IPS-18a (cell line): Measurements from ENCODE around the gene LHX5.

ENCODE experiments used
- H3K27ac ChIP-seq: one replicate; pipeline ENCODE4 v1.5.1; 2013; ENCODE audit warnings: low read length
- H3K27me3 ChIP-seq: one replicate; pipeline ENCODE4 v1.6.1; 2013; ENCODE audit warnings: mild to moderate bottlenecking, low read length; ENCODE audit not compliant: control insufficient read depth, insufficient read depth
- H3K36me3 ChIP-seq: one replicate; pipeline ENCODE4 v1.6.1; 2013; ENCODE audit warnings: low read depth, low read length; ENCODE audit not compliant: control insufficient read depth
- H3K4me1 ChIP-seq: one replicate; pipeline ENCODE4 v1.6.1; 2013; ENCODE audit warnings: low read depth, low read length; ENCODE audit not compliant: control insufficient read depth
- H3K4me3 ChIP-seq: one replicate; pipeline ENCODE4 v1.5.1; 2013; ENCODE audit warnings: low read length
- H3K9ac ChIP-seq: one replicate; pipeline ENCODE4 v1.6.1; 2013; ENCODE audit warnings: mild to moderate bottlenecking, low read length, moderate library complexity
- H3K9me3 ChIP-seq: one replicate; pipeline ENCODE4 v1.6.1; 2013; ENCODE audit warnings: low read depth, low read length; ENCODE audit not compliant: control insufficient read depth

LHX5 gene

GRCh38 chr12:113435367-113435766, 36.3 kb downstream of the LHX5 start:
- H3K9me3 ChIP-seq = no peaks in the 10 kb centered on the region
- no peaks in the 10 kb centered on the region for H3K36me3 ChIP-seq
- no peak overlapping the region for H3K4me3 ChIP-seq
- H3K27me3 ChIP-seq = no peaks in the 10 kb centered on the region
- H3K9ac ChIP-seq = no peak overlapping the region
- no peaks in the 10 kb centered on the region for H3K4me1 ChIP-seq
- no peak overlapping the region for H3K27ac ChIP-seq

- H3K27ac ChIP-seq = no peak overlapping the region
- H3K4me1 ChIP-seq = no peaks in the 10 kb centered on the region
- no peak overlapping the region for H3K9ac ChIP-seq
- H3K36me3 ChIP-seq = no peaks in the 10 kb centered on the region
- no peak overlapping the region for H3K4me3 ChIP-seq
- H3K27me3 ChIP-seq = no peaks in the 10 kb centered on the region
- H3K9me3 ChIP-seq = no peaks in the 10 kb centered on the region
Measured at GRCh38 chr12:113432986-113433385, 38.7 kb downstream of the LHX5 start.

GRCh38 chr12:113428482-113428881, 43.2 kb downstream of the LHX5 start:
- Histone ChIP-seq H3K27me3 (no peaks in the 10 kb centered on the region), H3K9me3 (no peaks in the 10 kb centered on the region), H3K4me3 (no peak overlapping the region), H3K36me3 (no peaks in the 10 kb centered on the region), H3K9ac (no peak overlapping the region), H3K4me1 (peaks cover 7% of the 10 kb centered on the region), H3K27ac (no peak overlapping the region)

GRCh38 chr12:113427882-113428281, 43.8 kb downstream of the LHX5 start:
- no peaks in the 10 kb centered on the region for H3K9me3 ChIP-seq
- no peaks in the 10 kb centered on the region for H3K36me3 ChIP-seq
- no peaks in the 10 kb centered on the region for H3K27me3 ChIP-seq
- no peak overlapping the region for H3K9ac ChIP-seq
- H3K4me3 ChIP-seq = no peak overlapping the region
- no peak overlapping the region for H3K27ac ChIP-seq
- peaks cover 7% of the 10 kb centered on the region for H3K4me1 ChIP-seq

GRCh38 chr12:113425960-113426453, 45.7 kb downstream of the LHX5 start:
- H3K4me3 ChIP-seq = peak overlapping the region; percentile 35
- H3K9me3 ChIP-seq = no peaks in the 10 kb centered on the region
- no peaks in the 10 kb centered on the region for H3K27me3 ChIP-seq
- H3K9ac ChIP-seq = peak overlapping the region; percentile 30
- peaks cover 7% of the 10 kb centered on the region for H3K4me1 ChIP-seq
- no peaks in the 10 kb centered on the region for H3K36me3 ChIP-seq
- H3K27ac ChIP-seq = no peak overlapping the region

GRCh38 chr12:113424915-113425823, 46.5 kb downstream of the LHX5 start:
- Histone ChIP-seq H3K27me3 (no peaks in the 10 kb centered on the region), H3K4me1 (peaks cover 7% of the 10 kb centered on the region), H3K9me3 (no peaks in the 10 kb centered on the region), H3K27ac (peak overlapping the region; percentile 49), H3K4me3 (peak overlapping the region; percentile 35), H3K36me3 (no peaks in the 10 kb centered on the region), H3K9ac (peak overlapping the region; percentile 30)

GRCh38 chr12:113424456-113424855, 47.2 kb downstream of the LHX5 start:
- Histone ChIP-seq H3K4me3 (no peak overlapping the region), H3K36me3 (no peaks in the 10 kb centered on the region), H3K27me3 (no peaks in the 10 kb centered on the region), H3K4me1 (peaks cover 7% of the 10 kb centered on the region), H3K27ac (no peak overlapping the region), H3K9ac (no peak overlapping the region), H3K9me3 (no peaks in the 10 kb centered on the region)

- Histone ChIP-seq H3K9me3 (no peaks in the 10 kb centered on the region), H3K36me3 (no peaks in the 10 kb centered on the region), H3K4me1 (peaks cover 7% of the 10 kb centered on the region), H3K27ac (no peak overlapping the region), H3K27me3 (no peaks in the 10 kb centered on the region), H3K9ac (no peak overlapping the region), H3K4me3 (no peak overlapping the region)
Measured at GRCh38 chr12:113422886-113423669, 48.6 kb downstream of the LHX5 start.

GRCh38 chr12:113422030-113422885, 49.4 kb downstream of the LHX5 start, which contains the start of gene SDSL:
SDSL (plus strand) TSS chr12:113422380; CDS start chr12:113427983, 5,603 bp downstream.
- Histone ChIP-seq H3K4me1 (peaks cover 7% of the 10 kb centered on the region), H3K27me3 (no peaks in the 10 kb centered on the region), H3K4me3 (no peak within 1 kb of the TSS), H3K27ac (no peak within 1 kb of the TSS), H3K9ac (no peak within 1 kb of the TSS), H3K9me3 (no peaks in the 10 kb centered on the region), H3K36me3 (no peaks in the 10 kb centered on the region)

GRCh38 chr12:113420996-113421595, 50.6 kb downstream of the LHX5 start:
- no peaks in the 10 kb centered on the region for H3K9me3 ChIP-seq
- H3K9ac ChIP-seq = no peak overlapping the region
- H3K36me3 ChIP-seq = no peaks in the 10 kb centered on the region
- no peaks in the 10 kb centered on the region for H3K27me3 ChIP-seq
- H3K4me3 ChIP-seq = no peak overlapping the region
- no peak overlapping the region for H3K27ac ChIP-seq
- peaks cover 5% of the 10 kb centered on the region for H3K4me1 ChIP-seq
